Suprapubic skin (tissue), 4 donors: ENCODE data around the gene RNU6-8. TPM values are rescaled to one million over a fixed set of nuclear protein-coding genes. Genes with fewer than 3 reads are reported as not detected.

ENCODE experiments used
- DNase-seq, 2 donors: peaks; one replicate each; pipeline ENCODE4 v3.0.0-alpha.2; 2019; ENCODE audit warnings: low spot score in 2 of 2
- H3K27ac ChIP-seq: fragments of 200-600 bp; sonication (generic); one replicate; pipeline ENCODE4 v1.5.1; 2019
- H3K27me3 ChIP-seq: fragments of 200-600 bp; sonication (generic); one replicate; pipeline ENCODE4 v1.5.1; 2019
- H3K36me3 ChIP-seq: fragments of 200-600 bp; sonication (generic); one replicate; pipeline ENCODE4 v1.5.1; 2019
- H3K4me1 ChIP-seq: fragments of 200-600 bp; sonication (generic); one replicate; pipeline ENCODE4 v1.5.1; 2019
- H3K4me3 ChIP-seq: fragments of 200-600 bp; sonication (generic); one replicate; pipeline ENCODE4 v1.5.1; 2019; ENCODE audit warnings: mild to moderate bottlenecking
- H3K9me3 ChIP-seq: fragments of 200-600 bp; sonication (generic); one replicate; pipeline ENCODE4 v1.5.1; 2019
- CTCF ChIP-seq, 2 donors: fragments of 200-600 bp in 1 of 2; fragments of 450-650 bp in 1 of 2; sonication (generic) in 1 of 2; IDR thresholded peaks; one replicate each; pipeline ENCODE4 v1.5.1; 2016 to 2019; ENCODE audit warnings: antibody characterized with exemption in 2 of 2, mild to moderate bottlenecking in 1 of 2, moderate library complexity in 1 of 2
- EP300 ChIP-seq: sonication (generic); formaldehyde crosslinking; IDR thresholded peaks from one replicate; pipeline ENCODE4 v1.6.1; 2017; ENCODE audit warnings: antibody characterized with exemption
- POLR2A ChIP-seq, 2 donors: fragments of 450-650 bp; IDR thresholded peaks; one replicate each; pipeline ENCODE4 v1.6.1; 2017; ENCODE audit warnings: antibody characterized with exemption in 2 of 2, mild to moderate bottlenecking in 2 of 2, moderate library complexity in 2 of 2
- POLR2AphosphoS5 ChIP-seq, 3 donors: sonication (generic); formaldehyde crosslinking; IDR thresholded peaks; one replicate each; pipeline ENCODE4 v1.6.1; 2017; ENCODE audit warnings: antibody characterized with exemption in 3 of 3
- WGBS: methylation state at CpG from one replicate; pipeline ENCODE4 v1.1.5; 2018; 5-methylcytosine and 5-hydroxymethylcytosine counted together
- total RNA-seq, 4 donors: library from RNA; depleted of rRNA; stranded (reverse); fragments of >200 nt; gene quantifications; one replicate each; pipeline ENCODE4 v1.1.0, GENCODE V29; 2016

The RNU6-8 gene
- total RNA-seq, 4 donors from 2014 or later: not detected

- no peaks in the 10 kb centered on the region for H3K9me3 ChIP-seq
- 87% methylated on average over 2 of the region's 2 CpGs for WGBS
These were observed 9.5 kb downstream of the RNU6-8 start for GRCh38 chr14:32193532-32193931.

GRCh38 chr14:32192712-32193373 lies 10.2 kb downstream of the RNU6-8 start:
- DNase-seq: no peak
- 86% methylated on average over 2 of the region's 2 CpGs for WGBS
- no peak overlapping the region for H3K27ac ChIP-seq
- TF ChIP-seq CTCF (IDR thresholded peaks at IDR 0.05): no peak
- no peak for TF ChIP-seq EP300
- no peak for TF ChIP-seq POLR2AphosphoS5 (IDR thresholded peaks at IDR 0.05)
- TF ChIP-seq POLR2A (IDR thresholded peaks at IDR 0.05): no peak
- H3K4me3 ChIP-seq: no peak overlapping the region
- no peaks in the 10 kb centered on the region for H3K27me3 ChIP-seq
- H3K36me3 ChIP-seq: no peaks in the 10 kb centered on the region
- no peaks in the 10 kb centered on the region for H3K9me3 ChIP-seq
- H3K4me1 ChIP-seq: no peaks in the 10 kb centered on the region

More at GRCh38 chr14:32193532-32193931, 9.5 kb downstream of the RNU6-8 start:
- H3K4me3 ChIP-seq: no peak overlapping the region
- TF ChIP-seq POLR2A (IDR thresholded peaks at IDR 0.05): no peak
- TF ChIP-seq CTCF (IDR thresholded peaks at IDR 0.05): no peak
- TF ChIP-seq EP300: no peak
- no peak for TF ChIP-seq POLR2AphosphoS5 (IDR thresholded peaks at IDR 0.05)
- no peaks in the 10 kb centered on the region for H3K27me3 ChIP-seq
- no peak for DNase-seq
- no peaks in the 10 kb centered on the region for H3K4me1 ChIP-seq
- no peak overlapping the region for H3K27ac ChIP-seq
- H3K36me3 ChIP-seq: no peaks in the 10 kb centered on the region

- no peak for DNase-seq
- Histone ChIP-seq H3K4me3 (no peak overlapping the region), H3K4me1 (no peaks in the 10 kb centered on the region), H3K36me3 (no peaks in the 10 kb centered on the region), H3K9me3 (no peaks in the 10 kb centered on the region), H3K27ac (no peak overlapping the region), H3K27me3 (no peaks in the 10 kb centered on the region)
- WGBS: 65% methylated on average over 3 of the region's 3 CpGs
- TF ChIP-seq CTCF (IDR thresholded peaks at IDR 0.05) (no peak), POLR2AphosphoS5 (IDR thresholded peaks at IDR 0.05) (no peak), POLR2A (IDR thresholded peaks at IDR 0.05) (no peak), EP300 (no peak)
These were observed 12.4 kb downstream of the RNU6-8 start for GRCh38 chr14:32190673-32191072.

GRCh38 chr14:32189811-32190210 lies 13.3 kb downstream of the RNU6-8 start:
- TF ChIP-seq POLR2AphosphoS5 (IDR thresholded peaks at IDR 0.05) (no peak), POLR2A (IDR thresholded peaks at IDR 0.05) (no peak), CTCF (IDR thresholded peaks at IDR 0.05) (no peak), EP300 (no peak)
- no peak for DNase-seq
- H3K36me3 ChIP-seq: no peaks in the 10 kb centered on the region
- peaks cover 4% of the 10 kb centered on the region for H3K9me3 ChIP-seq
- WGBS: 73% methylated on average over 1 of the region's 1 CpG
- no peaks in the 10 kb centered on the region for H3K4me1 ChIP-seq
- no peaks in the 10 kb centered on the region for H3K27me3 ChIP-seq
- no peak overlapping the region for H3K4me3 ChIP-seq
- H3K27ac ChIP-seq: no peak overlapping the region

- Histone ChIP-seq H3K9me3 (peaks cover 9% of the 10 kb centered on the region), H3K4me1 (no peaks in the 10 kb centered on the region), H3K27ac (no peak overlapping the region), H3K4me3 (no peak overlapping the region), H3K36me3 (no peaks in the 10 kb centered on the region), H3K27me3 (no peaks in the 10 kb centered on the region)
- no peak for DNase-seq
- TF ChIP-seq CTCF (IDR thresholded peaks at IDR 0.05) (no peak), EP300 (no peak), POLR2AphosphoS5 (IDR thresholded peaks at IDR 0.05) (no peak), POLR2A (IDR thresholded peaks at IDR 0.05) (no peak)
These were observed 16.8 kb downstream of the RNU6-8 start for GRCh38 chr14:32186248-32186647.
